SK-N-SH (cell line): ENCODE data around the gene SAMD5. TPM values are rescaled to one million over a fixed set of nuclear protein-coding genes. Genes with fewer than 3 reads are reported as not detected.
"Not testable (repeated sequence)": the region's sequence is repeated elsewhere in the genome, so short reads cannot be mapped to it uniquely, and the experiment has no call there.

Experiments used
- CTCF ChIA-PET: fragments of 300-600, 350-600 bp; formaldehyde crosslinking; extraction: SDS; loops from one replicate; lab custom pipeline; 2021; lab: Yijun Ruan, JAX
- POLR2A ChIA-PET: fragments of 350-600 bp; sonication (Branson Sonifier 250); formaldehyde crosslinking; extraction: SDS; loops from one replicate; lab custom pipeline; 2020; ENCODE audit warnings: antibody characterized with exemption, inconsistent platforms; lab: Yijun Ruan, JAX
- DNase-seq: peaks from one replicate; pipeline ENCODE4 v3.0.0; 2012
- H2AFZ ChIP-seq: fragments of 200-600 bp; sonication (generic); 2 replicates; pipeline ENCODE4 v1.8.1; 2016; ENCODE audit warnings: antibody characterized with exemption, mild to moderate bottlenecking, low read depth
- H3F3A ChIP-seq: fragments of 200-600 bp; sonication (generic); replicated peaks from 2 replicates; pipeline ENCODE3; 2016; ENCODE audit warnings: antibody characterized with exemption, mild to moderate bottlenecking; ENCODE audit not compliant: insufficient read depth
- H3K27ac ChIP-seq, 2 experiments: fragments of 200-500 bp in 1 of 2; fragments of 200-600 bp in 1 of 2; sonication (Bioruptor generic) in 1 of 2; sonication (generic), shearing (Covaris generic) in 1 of 2; 2 replicates each; pipeline versions ENCODE4 v1.5.1 to v1.6.1; 2014 to 2016; ENCODE audit warnings: low read depth in 2 of 2, inconsistent platforms in 1 of 2, low read length in 1 of 2, mild to moderate bottlenecking in 1 of 2, mixed read lengths in 1 of 2
- H3K27me3 ChIP-seq: fragments of 200-600 bp; sonication (generic), shearing (Covaris generic); 2 replicates; pipeline ENCODE4 v1.6.1; 2016; ENCODE audit warnings: mixed run types; ENCODE audit not compliant: insufficient read depth
- H3K36me3 ChIP-seq, 2 experiments: fragments of 200-500 bp in 1 of 2; fragments of 200-600 bp in 1 of 2; sonication (Bioruptor generic) in 1 of 2; sonication (generic) in 1 of 2; replicated peaks in 1 of 2; 2 replicates each; pipeline versions ENCODE3 to v1.5.1; 2014 to 2016; ENCODE audit warnings: low read length in 1 of 2, mild to moderate bottlenecking in 1 of 2; ENCODE audit not compliant: insufficient read depth in 2 of 2, control insufficient read depth in 1 of 2
- H3K4me1 ChIP-seq, 2 experiments: fragments of 200-500 bp in 1 of 2; fragments of 200-600 bp in 1 of 2; sonication (Bioruptor generic) in 1 of 2; sonication (generic), shearing (Covaris generic) in 1 of 2; 2 replicates each; pipeline versions ENCODE4 v1.5.1 to v1.6.1; 2014 to 2016; ENCODE audit warnings: low read depth in 1 of 2, low read length in 1 of 2, mixed run types in 1 of 2; ENCODE audit not compliant: insufficient read depth in 2 of 2, control insufficient read depth in 1 of 2
- H3K4me2 ChIP-seq: fragments of 200-600 bp; sonication (generic), shearing (Covaris generic); 2 replicates; pipeline ENCODE4 v1.6.1; 2017; ENCODE audit warnings: mixed run types
- H3K4me3 ChIP-seq, 2 experiments: fragments of 200-500 bp in 1 of 2; fragments of 200-600 bp in 1 of 2; sonication (Bioruptor generic) in 1 of 2; sonication (generic), shearing (Covaris generic) in 1 of 2; 2 replicates each; pipeline versions ENCODE4 v1.5.1 to v1.8.1; 2014 to 2016; ENCODE audit warnings: low read depth in 2 of 2, inconsistent platforms in 1 of 2, low read length in 1 of 2, mild to moderate bottlenecking in 1 of 2, mixed read lengths in 1 of 2, moderate library complexity in 1 of 2
- H3K79me2 ChIP-seq: fragments of 200-600 bp; sonication (generic); 2 replicates; pipeline ENCODE4 v1.8.1; 2017; ENCODE audit warnings: mild to moderate bottlenecking; ENCODE audit not compliant: insufficient read depth
- H3K9ac ChIP-seq: fragments of 200-600 bp; sonication (generic); 2 replicates; pipeline ENCODE4 v1.6.1; 2017; ENCODE audit warnings: mixed run types
- H3K9me2 ChIP-seq: fragments of 200-600 bp; sonication (generic); 2 replicates; pipeline ENCODE4 v1.6.1; 2017; ENCODE audit warnings: mixed run types
- H3K9me3 ChIP-seq: fragments of 200-600 bp; sonication (generic); 2 replicates; pipeline ENCODE4 v1.6.1; 2017; ENCODE audit warnings: mixed run types, mild to moderate bottlenecking, moderate library complexity
- H4K20me1 ChIP-seq: fragments of 200-600 bp; sonication (generic); 2 replicates; pipeline ENCODE4 v1.6.1; 2017; ENCODE audit warnings: mild to moderate bottlenecking, mixed run types; ENCODE audit not compliant: insufficient read depth
- EP300 ChIP-seq, 2 experiments: IDR thresholded peaks; 2 replicates each; pipeline versions ENCODE4 v1.4.0 to v1.6.1; 2012; ENCODE audit warnings: borderline replicate concordance in 1 of 2, low read depth in 1 of 2, low read length in 1 of 2
- EZH2phosphoT487 ChIP-seq: fragments of 200-600 bp; sonication (generic); IDR thresholded peaks from 2 replicates; pipeline ENCODE4 v1.6.1; 2017; ENCODE audit warnings: low read depth, mixed run types, mild to moderate bottlenecking, antibody characterized with exemption, moderate library complexity, borderline replicate concordance
- GABPA ChIP-seq: IDR thresholded peaks from 2 replicates; pipeline ENCODE4 v1.4.0; 2012; ENCODE audit warnings: low read depth, mild to moderate bottlenecking
- IRF3 ChIP-seq: fragments of 150-350 bp; IDR thresholded peaks from 2 replicates; pipeline ENCODE4 v1.6.1; 2016; ENCODE audit warnings: mild to moderate bottlenecking, low read depth, low read length
- RCOR1 ChIP-seq: fragments of 150-350 bp; IDR thresholded peaks from 2 replicates; pipeline ENCODE4 v1.6.1; 2017; ENCODE audit warnings: antibody characterized with exemption, low read length
- YY1 ChIP-seq: IDR thresholded peaks from 2 replicates; pipeline ENCODE4 v1.4.0; 2012; ENCODE audit warnings: low read depth, mild to moderate bottlenecking
- WGBS: methylation state at CpG from one replicate; pipeline ENCODE4 v1.1.6; 2017; ENCODE audit warnings: low lambda C conversion rate; 5-methylcytosine and 5-hydroxymethylcytosine counted together
- polyA plus RNA-seq, 3 experiments: library from polyadenylated mRNA; depleted of rRNA; stranded (reverse); fragments of >200 nt; gene quantifications; 2 replicates each; pipeline ENCODE4 v1.2.3, GENCODE V29; 2012
- TF ChIP-seq, protein P1 (sequence below): IDR thresholded peaks from 2 replicates; pipeline ENCODE4 v1.4.0; 2012; ENCODE audit warnings: low read depth

Gene SAMD5
- polyA plus RNA-seq, 1 of the 3 experiments (the other 2 are of a cell fraction), result not detected

DNA sequence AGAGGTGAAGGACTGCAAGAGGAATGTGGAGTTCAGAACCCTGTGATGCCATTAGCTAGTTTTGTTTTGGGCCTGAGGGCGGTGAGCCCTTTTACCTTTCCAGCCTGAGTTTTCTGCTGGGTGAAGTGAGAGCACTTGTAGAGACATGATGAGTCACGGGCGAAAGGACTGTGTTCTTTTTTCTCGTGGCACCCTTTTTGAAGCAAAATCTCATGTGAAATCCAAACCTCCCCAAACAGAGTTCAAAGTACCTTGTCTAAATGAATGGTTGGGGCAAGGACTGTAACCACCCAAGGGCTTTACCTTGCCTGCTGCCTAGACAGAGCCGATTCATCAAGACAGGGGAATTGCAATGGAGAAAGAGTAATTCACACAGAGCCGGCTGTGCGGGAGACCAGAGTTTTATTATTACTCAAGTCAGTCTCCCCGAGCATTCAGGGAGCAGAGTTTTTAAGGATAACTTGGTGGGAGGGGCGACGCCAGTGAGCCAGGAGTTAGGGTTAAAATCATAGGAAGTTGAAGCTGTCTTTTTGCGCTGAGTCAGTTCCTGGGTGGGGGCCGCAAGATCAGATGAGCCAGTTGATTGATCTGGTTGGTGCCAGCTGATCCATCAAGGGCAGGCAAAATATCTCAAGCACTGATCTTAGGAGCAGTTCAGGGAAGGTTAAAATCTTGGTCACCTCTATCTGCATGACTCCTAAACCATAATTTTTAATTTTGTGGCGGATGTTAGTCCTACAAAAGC is 25.8 kb downstream of the SAMD5 start:
- Histone ChIP-seq H3K4me1 (no peaks in the 10 kb centered on the region; a peak in 1 of 4 replicates), H3K9me2 (no peaks in the 10 kb centered on the region), H3K79me2 (no peaks in the 10 kb centered on the region)

DNA sequence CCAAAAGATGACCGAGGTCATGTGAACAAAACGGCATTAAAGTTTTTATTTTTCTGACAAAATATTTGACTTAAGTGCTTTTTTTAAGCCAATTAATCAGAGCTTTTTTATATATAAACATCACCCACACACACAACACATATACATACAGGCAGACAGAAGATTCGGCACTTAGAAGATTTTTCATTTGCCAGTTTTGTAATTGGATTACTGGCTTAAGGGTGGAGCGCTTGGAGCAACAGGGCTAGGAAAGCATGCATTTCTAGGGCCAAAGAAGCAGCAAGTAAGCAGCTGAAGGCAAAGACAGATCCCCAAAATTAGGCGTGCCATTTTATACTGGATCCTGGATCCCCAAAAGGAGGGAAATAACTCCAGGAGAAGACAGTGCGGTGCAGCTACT is 30.3 kb downstream of the SAMD5 start:
- 25% methylated on average over 6 of the region's 6 CpGs for whole genome bisulfite sequencing
- no peak for DNase-seq
- H3K9ac ChIP-seq, result no peak overlapping the region
- no peaks in the 10 kb centered on the region; a peak in 1 of 4 replicates for H3K4me1 ChIP-seq
- H3K4me3 ChIP-seq, result no peak overlapping the region
- H2AFZ ChIP-seq, result no peak overlapping the region
- H3K79me2 ChIP-seq, result no peaks in the 10 kb centered on the region
- H4K20me1 ChIP-seq, result no peaks in the 10 kb centered on the region
- POLR2A ChIA-PET, result no interaction called here
- H3K9me2 ChIP-seq, result no peaks in the 10 kb centered on the region
- no peak overlapping the region for H3K27ac ChIP-seq
- H3K36me3 ChIP-seq, result no peaks in the 10 kb centered on the region
- peaks cover 2% of the 10 kb centered on the region for H3F3A ChIP-seq
- H3K9me3 ChIP-seq, result no peaks in the 10 kb centered on the region
- H3K27me3 ChIP-seq, result no peaks in the 10 kb centered on the region
- CTCF ChIA-PET, result no interaction called here
- no peak for TF ChIP-seq IRF3
- TF ChIP-seq, all 33 proteins: peak for 0
- H3K4me2 ChIP-seq, result no peak overlapping the region

More for the DNA sequence above, 25.8 kb downstream of the SAMD5 start:
- Histone ChIP-seq H3K27me3 (no peaks in the 10 kb centered on the region), H2AFZ (no peak overlapping the region), H3K9me3 (no peaks in the 10 kb centered on the region), H3K36me3 (no peaks in the 10 kb centered on the region), H3F3A (no peaks in the 10 kb centered on the region), H4K20me1 (no peaks in the 10 kb centered on the region), H3K27ac (no peak overlapping the region), H3K9ac (no peak overlapping the region), H3K4me2 (no peak overlapping the region), H3K4me3 (no peak overlapping the region)
- TF ChIP-seq EP300 (IDR thresholded peaks at IDR 0.05; ENCODE audit: borderline replicate concordance in 1 of 2, low read depth in 1 of 2, low read length in 1 of 2), result no peak
- no peak for TF ChIP-seq EZH2phosphoT487
- TF ChIP-seq RCOR1, result no peak
- no peak for TF ChIP-seq GABPA
- ChIA-PET POLR2A (no interaction called here), CTCF (no interaction called here)
- no peak for DNase-seq
- WGBS, result 48% methylated on average over 8 of the region's 13 CpGs

- no peak overlapping the region for H3K4me3 ChIP-seq
- no peak overlapping the region for H3K9ac ChIP-seq
- H3F3A ChIP-seq, result peaks cover 2% of the 10 kb centered on the region
- no peak overlapping the region for H3K27ac ChIP-seq
- no peaks in the 10 kb centered on the region for H3K9me2 ChIP-seq
- WGBS, result 35% methylated on average over 5 of the region's 5 CpGs
- H4K20me1 ChIP-seq, result no peaks in the 10 kb centered on the region
- ChIA-PET CTCF (no interaction called here), POLR2A (interaction anchor here (0.5 kb wide), 1 partner anchor 681 kb away, joined by 3 read pairs; no protein-coding TSS in a partner anchor)
- H3K4me1 ChIP-seq, result no peaks in the 10 kb centered on the region; a peak in 1 of 4 replicates
- no peaks in the 10 kb centered on the region for H3K9me3 ChIP-seq
- H2AFZ ChIP-seq, result no peak overlapping the region
- H3K27me3 ChIP-seq, result no peaks in the 10 kb centered on the region
- H3K4me2 ChIP-seq, result no peak overlapping the region
- no peak for TF ChIP-seq YY1
- TF ChIP-seq, protein P1, sequence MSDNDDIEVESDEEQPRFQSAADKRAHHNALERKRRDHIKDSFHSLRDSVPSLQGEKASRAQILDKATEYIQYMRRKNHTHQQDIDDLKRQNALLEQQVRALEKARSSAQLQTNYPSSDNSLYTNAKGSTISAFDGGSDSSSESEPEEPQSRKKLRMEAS, result no peak
- no peaks in the 10 kb centered on the region for H3K36me3 ChIP-seq
- no peaks in the 10 kb centered on the region for H3K79me2 ChIP-seq
- no peak for DNase-seq
These were observed 31.6 kb downstream of the SAMD5 start for GRCh38 chr6:147540075-147540474.

- CTCF ChIA-PET, H3K27ac ChIP-seq, H3K4me2 ChIP-seq, H3K4me3 ChIP-seq, H3K27me3 ChIP-seq, H3K79me2 ChIP-seq, H2AFZ ChIP-seq, H4K20me1 ChIP-seq, H3K9me2 ChIP-seq, H3K9ac ChIP-seq, H3K4me1 ChIP-seq, H3F3A ChIP-seq, DNase-seq, POLR2A ChIA-PET, H3K9me3 ChIP-seq, H3K36me3 ChIP-seq: not testable (repeated sequence)
- 30% methylated on average over 4 of the region's 4 CpGs for WGBS
These were observed 33.9 kb downstream of the SAMD5 start for GRCh38 chr6:147542436-147542835.
